ENCODE results near the gene PDK2.
A peak's percentile ranks its signal among the peaks of the same experiment; 100 is the strongest.

PDK2 gene

GRCh38 chr17:50151041-50151936 is 56.1 kb downstream of the PDK2 start:
- TF ChIP-seq POLR2AphosphoS5 (IDR thresholded peaks at IDR 0.05; ENCODE audit: low read depth, low read length) = peak; percentile 61; the same call in 1 of the 2 replicates
- TF ChIP-seq POLR2A (IDR thresholded peaks at IDR 0.05; ENCODE audit: low read depth, low read length) = no peak
- TF ChIP-seq TAF1 (IDR thresholded peaks at IDR 0.05; ENCODE audit: borderline replicate concordance, low read depth, low read length) = peak; percentile 69
- peak; percentile 87 for FAIRE-seq
- peak; percentile 94 for DNase-seq (ENCODE audit: insufficient read length)

- TF ChIP-seq TAF1 (IDR thresholded peaks at IDR 0.05; ENCODE audit: borderline replicate concordance, low read depth, low read length) (peak; percentile 47; the same call in 1 of the 2 replicates), POLR2A (IDR thresholded peaks at IDR 0.05; ENCODE audit: low read depth, low read length) (no peak; the same call in 1 of the 2 replicates), POLR2AphosphoS5 (IDR thresholded peaks at IDR 0.05; ENCODE audit: low read depth, low read length) (peak; percentile 57; the same call in 1 of the 2 replicates)
- FAIRE-seq (peak; percentile 94), DNase-seq (ENCODE audit: insufficient read length) (peak; percentile 67)
These were observed 56.9 kb downstream of the PDK2 start for GRCh38 chr17:50151937-50152547.

- DNase-seq (ENCODE audit: insufficient read length) = no peak
- no peak for FAIRE-seq
- no peak for TF ChIP-seq POLR2AphosphoS5 (IDR thresholded peaks at IDR 0.05; ENCODE audit: low read depth, low read length)
- TF ChIP-seq POLR2A (IDR thresholded peaks at IDR 0.05; ENCODE audit: low read depth, low read length) = no peak
- TF ChIP-seq TAF1 (IDR thresholded peaks at IDR 0.05; ENCODE audit: borderline replicate concordance, low read depth, low read length) = no peak
These were observed 57.6 kb downstream of the PDK2 start for GRCh38 chr17:50152736-50153135.

- peak; percentile 36 for FAIRE-seq
- no peak for DNase-seq (ENCODE audit: insufficient read length)
- TF ChIP-seq POLR2AphosphoS5 (IDR thresholded peaks at IDR 0.05; ENCODE audit: low read depth, low read length) = no peak
- no peak for TF ChIP-seq TAF1 (IDR thresholded peaks at IDR 0.05; ENCODE audit: borderline replicate concordance, low read depth, low read length)
- no peak for TF ChIP-seq POLR2A (IDR thresholded peaks at IDR 0.05; ENCODE audit: low read depth, low read length)
These were observed 58.8 kb downstream of the PDK2 start for GRCh38 chr17:50153650-50154575.

- DNase-seq (ENCODE audit: insufficient read length) (no peak), FAIRE-seq (peak; percentile 70)
- TF ChIP-seq POLR2A (IDR thresholded peaks at IDR 0.05; ENCODE audit: low read depth, low read length) (no peak), TAF1 (IDR thresholded peaks at IDR 0.05; ENCODE audit: borderline replicate concordance, low read depth, low read length) (no peak), POLR2AphosphoS5 (IDR thresholded peaks at IDR 0.05; ENCODE audit: low read depth, low read length) (no peak)
These were observed 59.5 kb downstream of the PDK2 start for GRCh38 chr17:50154604-50155003.

GRCh38 chr17:50155115-50155819 is 60.1 kb downstream of the PDK2 start:
- FAIRE-seq = no peak
- no peak for TF ChIP-seq TAF1 (IDR thresholded peaks at IDR 0.05; ENCODE audit: borderline replicate concordance, low read depth, low read length)
- no peak for TF ChIP-seq POLR2AphosphoS5 (IDR thresholded peaks at IDR 0.05; ENCODE audit: low read depth, low read length)
- TF ChIP-seq POLR2A (IDR thresholded peaks at IDR 0.05; ENCODE audit: low read depth, low read length) = no peak
- DNase-seq (ENCODE audit: insufficient read length) = no peak

- TF ChIP-seq POLR2A (IDR thresholded peaks at IDR 0.05; ENCODE audit: low read depth, low read length) = no peak
- no peak for TF ChIP-seq POLR2AphosphoS5 (IDR thresholded peaks at IDR 0.05; ENCODE audit: low read depth, low read length)
- no peak for TF ChIP-seq TAF1 (IDR thresholded peaks at IDR 0.05; ENCODE audit: borderline replicate concordance, low read depth, low read length)
- FAIRE-seq = no peak
These were observed 62.7 kb downstream of the PDK2 start for GRCh38 chr17:50157891-50158290.

GRCh38 chr17:50161023-50161910 is 66.1 kb downstream of the PDK2 start:
- DNase-seq (ENCODE audit: insufficient read length) (peak; percentile 100), FAIRE-seq (peak; percentile 99)
- TF ChIP-seq POLR2AphosphoS5 (IDR thresholded peaks at IDR 0.05; ENCODE audit: low read depth, low read length) (no peak), TAF1 (IDR thresholded peaks at IDR 0.05; ENCODE audit: borderline replicate concordance, low read depth, low read length) (no peak), POLR2A (IDR thresholded peaks at IDR 0.05; ENCODE audit: low read depth, low read length) (peak; percentile 45; the same call in 1 of the 2 replicates)

More at GRCh38 chr17:50157891-50158290, 62.7 kb downstream of the PDK2 start:
- no peak for DNase-seq (ENCODE audit: insufficient read length)
